Spleen (tissue), 7 donors: ENCODE results near the gene CRLF1.

Experiments used
- CTCF ChIP-seq, 11 experiments: fragments of 200-600 bp in 7 of 11; fragments of 450-650 bp in 4 of 11; sonication (generic) in 4 of 11; IDR thresholded peaks in 8 of 11; conservative IDR thresholded peaks in 3 of 11; 1 replicate in 7 of 11; 2 replicates in 4 of 11; pipeline versions ENCODE4 v1.4.0 to v1.8.0; 2016 to 2021; ENCODE audit warnings: antibody characterized with exemption in 11 of 11, inconsistent platforms in 4 of 11, mild to moderate bottlenecking in 1 of 11
- POLR2A ChIP-seq, 3 donors: fragments of 450-650 bp; IDR thresholded peaks; one replicate each; pipeline ENCODE4 v1.5.1; 2017; ENCODE audit warnings: antibody characterized with exemption in 3 of 3, mild to moderate bottlenecking in 1 of 3
- POLR2AphosphoS5 ChIP-seq, 3 donors: sonication (generic); formaldehyde crosslinking; IDR thresholded peaks; one replicate each; pipeline ENCODE4 v1.5.1; 2017; ENCODE audit warnings: antibody characterized with exemption in 3 of 3
- donor health status: DM: no; HTN: no; CAD: no; lungs with moderate emphysema.
- donor health status: DM: no; HTN: no; CAD: no.
- donor health status: DM: no; HTN: no; CAD: no.

DNA sequence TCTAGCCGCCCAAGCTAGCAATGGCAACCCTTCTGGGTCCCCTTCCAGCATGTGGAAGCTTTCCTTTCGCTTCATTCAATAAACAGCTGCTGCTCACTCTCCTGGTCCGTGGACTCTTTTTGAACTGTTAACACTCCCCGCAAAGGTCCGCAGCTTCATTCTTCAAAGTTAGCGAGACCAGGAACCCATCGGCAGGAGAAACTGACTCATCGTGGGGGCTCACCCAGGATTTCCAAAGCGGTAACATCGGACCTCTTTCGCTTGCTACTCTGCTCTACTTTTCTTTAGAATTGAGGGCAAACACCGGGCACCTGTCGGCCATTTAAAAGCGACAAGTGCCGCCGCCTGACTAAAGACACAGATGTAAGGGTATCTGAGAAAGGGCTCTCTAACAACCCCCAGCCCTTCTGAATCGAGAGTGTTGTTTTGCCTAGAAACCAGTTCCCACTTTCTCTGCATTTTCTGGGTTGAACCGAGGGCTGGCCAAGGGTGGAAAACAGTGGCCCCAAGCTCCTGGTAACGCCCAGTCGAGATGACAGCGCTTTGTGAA is 29.2 kb downstream of the CRLF1 start:
- TF ChIP-seq CTCF (IDR thresholded peaks at IDR 0.05 in 8 of 11, conservative IDR thresholded peaks at IDR 0.05 in 3 of 11): no peak
- no peak for TF ChIP-seq POLR2A (IDR thresholded peaks at IDR 0.05)
- TF ChIP-seq POLR2AphosphoS5 (IDR thresholded peaks at IDR 0.05): no peak
